HepG2 (cell line): ENCODE data around the gene PARK7.

Experiments used
- ATF1 ChIP-seq: IDR thresholded peaks from 2 replicates; pipeline ENCODE4 v1.6.1; 2016; ENCODE audit warnings: mild to moderate bottlenecking, control low read depth
- CSRNP2 ChIP-seq: sonication (generic); formaldehyde crosslinking; conservative IDR thresholded peaks from 2 replicates; pipeline ENCODE4 v1.8.0; 2022; ENCODE audit warnings: low read depth, missing genetic modification reagents
- CTCF ChIP-seq: sonication (generic); formaldehyde crosslinking; IDR thresholded peaks from 2 replicates; pipeline ENCODE4 v1.5.0; 2020; ENCODE audit warnings: mild to moderate bottlenecking, missing genetic modification reagents, moderate library complexity
- IRF2 ChIP-seq: IDR thresholded peaks from 2 replicates; pipeline ENCODE4 v1.6.1; 2018; ENCODE audit warnings: missing genetic modification reagents, missing compliant biosample characterization
- MXI1 ChIP-seq: IDR thresholded peaks from 3 replicates; pipeline ENCODE4 v1.6.1; 2012; ENCODE audit warnings: low read depth, low read length, inconsistent platforms, borderline replicate concordance
- REST ChIP-seq, 2 experiments: IDR thresholded peaks; 2 replicates each; pipeline ENCODE4 v1.6.1; 2011 to 2012; ENCODE audit warnings: low read length in 2 of 2, borderline replicate concordance in 1 of 2, low read depth in 1 of 2, mild to moderate bottlenecking in 1 of 2, moderate library complexity in 1 of 2
- RXRA ChIP-seq: sonication (generic); formaldehyde crosslinking; IDR thresholded peaks from 2 replicates; pipeline ENCODE4 v1.5.1; 2020; ENCODE audit warnings: missing genetic modification reagents
- TBL1XR1 ChIP-seq: fragments of 150-350 bp; IDR thresholded peaks from 2 replicates; pipeline ENCODE4 v1.6.1; 2014; ENCODE audit warnings: borderline replicate concordance, low read length; ENCODE audit not compliant: partially characterized antibody
- TCF7L2 ChIP-seq: IDR thresholded peaks from 2 replicates; pipeline ENCODE4 v1.6.1; 2011; ENCODE audit warnings: mild to moderate bottlenecking, low read depth, low read length, moderate library complexity
- ZNF274 ChIP-seq: sonication (generic); formaldehyde crosslinking; IDR thresholded peaks from 2 replicates; pipeline ENCODE4 v1.5.1; 2020; ENCODE audit warnings: mild to moderate bottlenecking, missing genetic modification reagents
- ZNF605 ChIP-seq: sonication (generic); formaldehyde crosslinking; IDR thresholded peaks from 2 replicates; pipeline ENCODE4 v1.8.0; 2022; ENCODE audit warnings: mild to moderate bottlenecking, missing genetic modification reagents
- ZNF782 ChIP-seq: sonication (generic); formaldehyde crosslinking; IDR thresholded peaks from 2 replicates; pipeline ENCODE4 v1.4.0; 2020; ENCODE audit warnings: missing genetic modification reagents, mild to moderate bottlenecking, borderline replicate concordance

- no peak for TF ChIP-seq ZNF782 (CRISPR knock-in tag)
- TF ChIP-seq MXI1: no peak
- no peak for TF ChIP-seq TBL1XR1
- no peak for TF ChIP-seq CTCF (CRISPR knock-in tag)
- TF ChIP-seq REST (IDR thresholded peaks at IDR 0.05; ENCODE audit: borderline replicate concordance in 1 of 2, low read depth in 1 of 2, low read length in 2 of 2): no peak
- TF ChIP-seq IRF2 (CRISPR knock-in tag): no peak
- TF ChIP-seq ATF1 (CRISPR knock-in tag): no peak
- no peak for TF ChIP-seq CSRNP2
- no peak for TF ChIP-seq ZNF605 (CRISPR knock-in tag)
- no peak for TF ChIP-seq ZNF274 (CRISPR knock-in tag)
- TF ChIP-seq RXRA (CRISPR knock-in tag): no peak
- no peak for TF ChIP-seq TCF7L2
These were observed 5.1 kb upstream of the PARK7 start for GRCh38 chr1:7956218-7957032.
